ENCODE results near the gene RPA4.

DNA sequence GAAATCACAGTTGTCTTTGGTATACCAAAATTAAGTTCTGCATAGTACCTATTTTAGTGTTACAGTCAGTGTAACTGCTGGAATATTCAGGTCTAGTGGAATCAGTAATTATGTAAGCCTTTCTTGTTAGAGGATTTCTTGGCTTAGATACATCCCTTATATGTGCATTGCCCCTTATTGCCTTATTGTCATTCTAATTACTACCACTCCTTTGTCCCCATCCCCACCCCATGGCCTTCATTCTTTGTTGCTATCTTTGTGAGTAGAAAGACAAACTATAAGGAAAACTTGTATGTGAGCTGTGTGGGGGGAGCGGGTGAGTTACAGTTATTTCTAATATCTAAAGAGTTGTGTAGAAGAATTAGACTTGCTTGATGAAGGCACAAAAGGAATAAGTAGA, 36.9 kb upstream of the RPA4 start:
- TF ChIP-seq JUNB (IDR thresholded peaks at IDR 0.05; ENCODE audit: unreplicated experiment) = no peak
- TF ChIP-seq, protein P1, sequence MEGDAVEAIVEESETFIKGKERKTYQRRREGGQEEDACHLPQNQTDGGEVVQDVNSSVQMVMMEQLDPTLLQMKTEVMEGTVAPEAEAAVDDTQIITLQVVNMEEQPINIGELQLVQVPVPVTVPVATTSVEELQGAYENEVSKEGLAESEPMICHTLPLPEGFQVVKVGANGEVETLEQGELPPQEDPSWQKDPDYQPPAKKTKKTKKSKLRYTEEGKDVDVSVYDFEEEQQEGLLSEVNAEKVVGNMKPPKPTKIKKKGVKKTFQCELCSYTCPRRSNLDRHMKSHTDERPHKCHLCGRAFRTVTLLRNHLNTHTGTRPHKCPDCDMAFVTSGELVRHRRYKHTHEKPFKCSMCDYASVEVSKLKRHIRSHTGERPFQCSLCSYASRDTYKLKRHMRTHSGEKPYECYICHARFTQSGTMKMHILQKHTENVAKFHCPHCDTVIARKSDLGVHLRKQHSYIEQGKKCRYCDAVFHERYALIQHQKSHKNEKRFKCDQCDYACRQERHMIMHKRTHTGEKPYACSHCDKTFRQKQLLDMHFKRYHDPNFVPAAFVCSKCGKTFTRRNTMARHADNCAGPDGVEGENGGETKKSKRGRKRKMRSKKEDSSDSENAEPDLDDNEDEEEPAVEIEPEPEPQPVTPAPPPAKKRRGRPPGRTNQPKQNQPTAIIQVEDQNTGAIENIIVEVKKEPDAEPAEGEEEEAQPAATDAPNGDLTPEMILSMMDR (conservative IDR thresholded peaks at IDR 0.05; ENCODE audit: low read depth in 2 of 2) = no peak

Data from GM23338 (cell line).